ENCODE results near the gene GPS2. TPM values are rescaled to one million over a fixed set of nuclear protein-coding genes. Genes with fewer than 3 reads are reported as not detected.

The GPS2 gene
- total RNA-seq: 22.4 and 35.7 TPM in 2 replicates

GRCh38 chr17:7314719-7315569, at the start of gene GPS2:
Gene GPS2, minus strand, starts transcription at chr17:7315360. Its CDS starts 308 bp downstream, at chr17:7315052.
- peaks cover 20% of the 10 kb centered on the region for H3K36me3 ChIP-seq (ENCODE audit: control insufficient read depth, insufficient read depth, low read length)
- no peak for TF ChIP-seq CTCF (IDR thresholded peaks at IDR 0.05; ENCODE audit: insufficient read depth, low read length, severe bottlenecking)
- DNase-seq (ENCODE audit: low read depth) (peak; percentile 68), FAIRE-seq (no peak)
- H3K4me3 ChIP-seq (ENCODE audit: low read depth, low read length): peak within 1 kb of the TSS; percentile 62
- H3K27me3 ChIP-seq (ENCODE audit: control insufficient read depth, insufficient read depth, low read length): no peaks in the 10 kb centered on the region

GRCh38 chr17:7363311-7363710, 48.2 kb upstream of the GPS2 start:
- Histone ChIP-seq H3K27me3 (ENCODE audit: control insufficient read depth, insufficient read depth, low read length) (no peaks in the 10 kb centered on the region), H3K4me3 (ENCODE audit: low read depth, low read length) (no peak overlapping the region), H3K36me3 (ENCODE audit: control insufficient read depth, insufficient read depth, low read length) (no peaks in the 10 kb centered on the region)
- no peak for TF ChIP-seq CTCF (IDR thresholded peaks at IDR 0.05; ENCODE audit: insufficient read depth, low read length, severe bottlenecking)
- FAIRE-seq: no peak
- peak; percentile 75 for DNase-seq (ENCODE audit: low read depth)

- Histone ChIP-seq H3K27me3 (ENCODE audit: control insufficient read depth, insufficient read depth, low read length) (no peaks in the 10 kb centered on the region), H3K4me3 (ENCODE audit: low read depth, low read length) (no peak overlapping the region), H3K36me3 (ENCODE audit: control insufficient read depth, insufficient read depth, low read length) (no peaks in the 10 kb centered on the region)
- TF ChIP-seq CTCF (IDR thresholded peaks at IDR 0.05; ENCODE audit: insufficient read depth, low read length, severe bottlenecking): no peak
- peak; percentile 47 for FAIRE-seq
- peak; percentile 91 for DNase-seq (ENCODE audit: low read depth)
These were observed 46.7 kb upstream of the GPS2 start for GRCh38 chr17:7361906-7362305.

- Histone ChIP-seq H3K36me3 (ENCODE audit: control insufficient read depth, insufficient read depth, low read length) (no peaks in the 10 kb centered on the region), H3K4me3 (ENCODE audit: low read depth, low read length) (no peak overlapping the region), H3K27me3 (ENCODE audit: control insufficient read depth, insufficient read depth, low read length) (no peaks in the 10 kb centered on the region)
- DNase-seq (ENCODE audit: low read depth): no peak
- no peak for FAIRE-seq
- no peak for TF ChIP-seq CTCF (IDR thresholded peaks at IDR 0.05; ENCODE audit: insufficient read depth, low read length, severe bottlenecking)
These were observed 42.2 kb upstream of the GPS2 start for GRCh38 chr17:7357381-7357780.

- DNase-seq (ENCODE audit: low read depth) (no peak), FAIRE-seq (no peak)
- no peaks in the 10 kb centered on the region for H3K36me3 ChIP-seq (ENCODE audit: control insufficient read depth, insufficient read depth, low read length)
- TF ChIP-seq CTCF (IDR thresholded peaks at IDR 0.05; ENCODE audit: insufficient read depth, low read length, severe bottlenecking): no peak
- no peak overlapping the region for H3K4me3 ChIP-seq (ENCODE audit: low read depth, low read length)
- no peaks in the 10 kb centered on the region for H3K27me3 ChIP-seq (ENCODE audit: control insufficient read depth, insufficient read depth, low read length)
These were observed 41.6 kb upstream of the GPS2 start for GRCh38 chr17:7356756-7357155.

All from bronchial epithelial cell (primary cell).